ENCODE measurements around the gene SCCPDH. TPM values are rescaled to one million over a fixed set of nuclear protein-coding genes. Genes with fewer than 3 reads are reported as not detected.

The SCCPDH gene
- total and polyA plus RNA-seq, 9 of the 15 experiments (the other 6 are each of a cell fraction or from before 2014, with no cell fraction given): 7.0 to 61.9 (median 38.3) TPM

- Histone ChIP-seq H3K4me1 (replicated peaks in 1 of 2; ENCODE audit: control insufficient read depth in 2 of 2, insufficient read depth in 2 of 2, low read length in 2 of 2) (no peaks in the 10 kb centered on the region), H3K9ac (ENCODE audit: insufficient read depth in 1 of 2, low read depth in 2 of 2, low read length in 2 of 2) (no peak overlapping the region), H3K9me1 (ENCODE audit: control insufficient read depth, insufficient read depth, low read length) (no peaks in the 10 kb centered on the region), H3K79me2 (ENCODE audit: control insufficient read depth, insufficient read depth, low read length) (no peaks in the 10 kb centered on the region), H3K4me3 (no peak overlapping the region), H3K9me3 (replicated peaks; ENCODE audit: control insufficient read depth, insufficient read depth, low read depth, low read length) (no peaks in the 10 kb centered on the region), H3K27me3 (ENCODE audit: control insufficient read depth in 2 of 2, insufficient read depth in 2 of 2, low read length in 2 of 2) (no peaks in the 10 kb centered on the region; a peak in 1 of 5 replicates), H4K20me1 (replicated peaks; ENCODE audit: control insufficient read depth, insufficient read depth, low read length) (no peaks in the 10 kb centered on the region), H2AFZ (ENCODE audit: low read depth, low read length) (no peak overlapping the region), H3K36me3 (ENCODE audit: control insufficient read depth, insufficient read depth, low read length) (no peaks in the 10 kb centered on the region), H3K27ac (ENCODE audit: extremely low read depth, low read depth, low read length) (no peak overlapping the region), H3K4me2 (ENCODE audit: insufficient read depth, low read length) (no peak overlapping the region)
- no peak for ATAC-seq
- no peak for FAIRE-seq
- no peak for TF ChIP-seq ZNF699 (CRISPR knock-in tag; IDR thresholded peaks at IDR 0.05; ENCODE audit: insufficient replicate concordance)
- TF ChIP-seq MIER1 (IDR thresholded peaks at IDR 0.05; ENCODE audit: low read depth): no peak
- no peak for TF ChIP-seq TEAD2 (tag; IDR thresholded peaks at IDR 0.05)
- no peak for TF ChIP-seq ZNF551 (CRISPR knock-in tag; IDR thresholded peaks at IDR 0.05)
- TF ChIP-seq FOXP1 (CRISPR knock-in tag; IDR thresholded peaks at IDR 0.05): no peak
- TF ChIP-seq ZNF212 (CRISPR knock-in tag; IDR thresholded peaks at IDR 0.05): no peak
- no peak for TF ChIP-seq JUNB (CRISPR knock-in tag; conservative IDR thresholded peaks at IDR 0.05)
- no peak for TF ChIP-seq HNRNPL (IDR thresholded peaks at IDR 0.05; ENCODE audit: low read depth, low read length)
- TF ChIP-seq USF2 (CRISPR knock-in tag; IDR thresholded peaks at IDR 0.05): no peak
- TF ChIP-seq AFF4 (CRISPR knock-in tag; IDR thresholded peaks at IDR 0.05): no peak
- no peak for TF ChIP-seq HDAC3 (IDR thresholded peaks at IDR 0.05; ENCODE audit: borderline replicate concordance, partially characterized antibody)
- TF ChIP-seq CBX3 (IDR thresholded peaks at IDR 0.05; ENCODE audit: borderline replicate concordance in 1 of 2, low read length in 2 of 2): no peak
- no peak for TF ChIP-seq ILF3 (IDR thresholded peaks at IDR 0.05; ENCODE audit: borderline replicate concordance)
- no peak for TF ChIP-seq ZKSCAN8 (CRISPR knock-in tag; IDR thresholded peaks at IDR 0.05)
- no peak for TF ChIP-seq ZNF263 (CRISPR knock-in tag; IDR thresholded peaks at IDR 0.05; ENCODE audit: borderline replicate concordance)
- ChIA-PET POLR2A (no interaction called here), CTCF (ENCODE audit: low intra/inter-chr PET ratio) (no interaction called here)
- in situ Hi-C loops (cut with MboI) (no loop called here), intact Hi-C loops (cut with micrococcal nuclease) (no loop called here)
- no TSS peak for BruUV-seq (replicated peaks)
- no peak for DNase-seq (ENCODE audit: extremely low read depth in 1 of 4, low spot score in 3 of 4)
- WGBS (ENCODE audit: insufficient coverage, low coverage, missing lambda C conversion rate): 5% methylated on average over 3 of the region's 3 CpGs
Measured at GRCh38 chr1:246711548-246712003, 12.6 kb upstream of the SCCPDH start.
